Epithelial cell of umbilical artery (primary cell): ENCODE measurements around the gene HLA-DQB2. TPM values are rescaled to one million over a fixed set of nuclear protein-coding genes. Genes with fewer than 3 reads are reported as not detected.

Experiments used
- total RNA-seq: library from RNA; depleted of rRNA; stranded (reverse); fragments of >200 nt; gene quantifications from 2 replicates; pipeline ENCODE4 v1.2.3, GENCODE V29; 2014

Gene HLA-DQB2
- total RNA-seq = not detected in 2 replicates

GRCh38 chr6:32763421-32763820 is at the start of gene HLA-DQB2:
Gene HLA-DQB2, minus strand, starts transcription at chr6:32763532. Its CDS starts 62 bp downstream, at chr6:32763470.

GRCh38 chr6:32741031-32741960 is 22.0 kb downstream of the HLA-DQB2 start, which contains the start of gene HLA-DQA2:
Gene HLA-DQA2, plus strand, starts transcription at chr6:32741391. Its CDS starts 53 bp downstream, at chr6:32741444.

Other genes with a start within 250 kb of the HLA-DQB2 start
- gene HLA-DRB5, start 233.2 kb downstream of the HLA-DQB2 start, total RNA-seq = not detected in 2 replicates
- gene HLA-DRB1, start 173.7 kb downstream of the HLA-DQB2 start, total RNA-seq = 0.32 and 2.3 TPM in 2 replicates
- not detected in 2 replicates for gene HLA-DQA1, start 126.1 kb downstream of the HLA-DQB2 start, total RNA-seq
- gene HLA-DQB1, start 96.9 kb downstream of the HLA-DQB2 start, total RNA-seq = not detected in 2 replicates
- gene HLA-DQA2, start 22.1 kb downstream of the HLA-DQB2 start, total RNA-seq = not detected in 2 replicates
- gene HLA-DOB, start 53.5 kb upstream of the HLA-DQB2 start, total RNA-seq = not detected in 2 replicates
- 5.8 and 25.1 TPM in 2 replicates for gene TAP2, start 75.2 kb upstream of the HLA-DQB2 start, total RNA-seq
- gene PSMB8, start 80.5 kb upstream of the HLA-DQB2 start, total RNA-seq = 34.1 and 117 TPM in 2 replicates
- 26.0 and 112 TPM in 2 replicates for gene TAP1, start 90.2 kb upstream of the HLA-DQB2 start, total RNA-seq
- gene PSMB9, start 90.7 kb upstream of the HLA-DQB2 start, total RNA-seq = 8.8 and 89.1 TPM in 2 replicates
- gene HLA-DMB, start 177.5 kb upstream of the HLA-DQB2 start, total RNA-seq = 0.97 and 2.3 TPM in 2 replicates
- 0.32 and 2.1 TPM in 2 replicates for gene HLA-DMA, start 189.6 kb upstream of the HLA-DQB2 start, total RNA-seq
- gene BRD2, start 205.1 kb upstream of the HLA-DQB2 start, total RNA-seq = 41.9 and 69.0 TPM in 2 replicates
- under 0.01 TPM in 1 of 2 replicates, not detected in the other for gene HLA-DOA, start 246.1 kb upstream of the HLA-DQB2 start, total RNA-seq